Ascending aorta (tissue), 2 donors: Measurements from ENCODE around the gene ZMIZ1. TPM values are rescaled to one million over a fixed set of nuclear protein-coding genes. Genes with fewer than 3 reads are reported as not detected.

Experiments
- DNase-seq, 2 donors: peaks; one replicate each; pipeline ENCODE4 v3.0.0-alpha.2; 2019; ENCODE audit warnings: low spot score in 2 of 2
- H3K27ac ChIP-seq, 2 donors: fragments of 200-600 bp; sonication (generic); one replicate each; pipeline ENCODE4 v1.5.1; 2016 to 2017; ENCODE audit warnings: mild to moderate bottlenecking in 1 of 2
- H3K27me3 ChIP-seq: fragments of 200-600 bp; sonication (generic); one replicate; pipeline ENCODE4 v1.5.1; 2017
- H3K36me3 ChIP-seq, 2 donors: fragments of 200-600 bp; sonication (generic); one replicate each; pipeline ENCODE4 v1.5.1; 2016
- H3K4me1 ChIP-seq, 2 donors: fragments of 200-600 bp; sonication (generic); one replicate each; pipeline ENCODE4 v1.5.1; 2016 to 2017; ENCODE audit warnings: mild to moderate bottlenecking in 1 of 2
- H3K4me3 ChIP-seq, 2 donors: fragments of 200-600 bp; sonication (generic); one replicate each; pipeline ENCODE4 v1.5.1; 2016 to 2017; ENCODE audit warnings: mild to moderate bottlenecking in 1 of 2
- H3K9me3 ChIP-seq, 2 donors: fragments of 200-600 bp; sonication (generic); one replicate each; pipeline ENCODE4 v1.5.1; 2016
- CTCF ChIP-seq, 3 experiments: fragments of 200-600 bp in 2 of 3; fragments of 450-650 bp in 1 of 3; sonication (generic) in 2 of 3; IDR thresholded peaks; one replicate each; pipeline ENCODE4 v1.5.1; 2016 to 2019; ENCODE audit warnings: antibody characterized with exemption in 3 of 3, mild to moderate bottlenecking in 1 of 3, moderate library complexity in 1 of 3
- intact Hi-C: fragments of 100-400 bp; cut with DNase I; formaldehyde crosslinking; loops from one replicate; pipeline ENCODE4 v1.15.1; 2023
- total RNA-seq: library from RNA; depleted of rRNA; stranded (reverse); fragments of >200 nt; gene quantifications from one replicate; pipeline ENCODE4 v1.1.0, GENCODE V29; 2016

The ZMIZ1 gene
- total RNA-seq, 1 donor from 2014 or later = 96.2 TPM

- H3K36me3 ChIP-seq = peaks cover 89 to 97% of the 10 kb centered on the region in 2 donors
- DNase-seq = no peak
- intact Hi-C loops = no loop called here
These were observed 235.1 kb downstream of the ZMIZ1 start for GRCh38 chr10:79303631-79304478.

GRCh38 chr10:79304479-79305087 lies 235.8 kb downstream of the ZMIZ1 start:
- intact Hi-C loops = no loop called here
- H3K27ac ChIP-seq = no peak overlapping the region
- peaks cover 85 to 97% of the 10 kb centered on the region in 2 donors for H3K36me3 ChIP-seq
- H3K9me3 ChIP-seq = no peaks in the 10 kb centered on the region
- TF ChIP-seq CTCF (IDR thresholded peaks at IDR 0.05) = no peak
- no peaks in the 10 kb centered on the region for H3K27me3 ChIP-seq
- DNase-seq = no peak
- H3K4me3 ChIP-seq = no peak overlapping the region
- peaks cover 0 to 2% of the 10 kb centered on the region in 2 donors for H3K4me1 ChIP-seq

More at GRCh38 chr10:79303631-79304478, 235.1 kb downstream of the ZMIZ1 start:
- Histone ChIP-seq H3K4me1 (peaks cover 2 to 10% of the 10 kb centered on the region in 2 donors), H3K9me3 (no peaks in the 10 kb centered on the region), H3K27ac (no peak overlapping the region), H3K27me3 (no peaks in the 10 kb centered on the region), H3K4me3 (no peak overlapping the region)
- TF ChIP-seq CTCF (IDR thresholded peaks at IDR 0.05) = no peak

- Histone ChIP-seq H3K27me3 (no peaks in the 10 kb centered on the region), H3K27ac (no peak overlapping the region), H3K4me3 (no peak overlapping the region), H3K4me1 (no peaks in the 10 kb centered on the region), H3K9me3 (no peaks in the 10 kb centered on the region), H3K36me3 (peaks cover 82 to 95% of the 10 kb centered on the region in 2 donors)
- no peak for TF ChIP-seq CTCF (IDR thresholded peaks at IDR 0.05)
- intact Hi-C loops = no loop called here
- no peak for DNase-seq
These were observed 236.7 kb downstream of the ZMIZ1 start for GRCh38 chr10:79305515-79305914.

- TF ChIP-seq CTCF (IDR thresholded peaks at IDR 0.05) = no peak
- Histone ChIP-seq H3K4me1 (no peaks in the 10 kb centered on the region), H3K27me3 (no peaks in the 10 kb centered on the region), H3K4me3 (no peak overlapping the region), H3K27ac (no peak overlapping the region), H3K36me3 (peaks cover 82 to 95% of the 10 kb centered on the region in 2 donors), H3K9me3 (no peaks in the 10 kb centered on the region)
- intact Hi-C loops = no loop called here
- DNase-seq = no peak
These were observed 237.2 kb downstream of the ZMIZ1 start for GRCh38 chr10:79305988-79306387.

GRCh38 chr10:79306644-79307220 lies 238.0 kb downstream of the ZMIZ1 start:
- intact Hi-C loops = no loop called here
- Histone ChIP-seq H3K27ac (no peak overlapping the region), H3K4me3 (no peak overlapping the region), H3K36me3 (peaks cover 81 to 93% of the 10 kb centered on the region in 2 donors), H3K9me3 (no peaks in the 10 kb centered on the region), H3K4me1 (no peaks in the 10 kb centered on the region), H3K27me3 (no peaks in the 10 kb centered on the region)
- no peak for DNase-seq
- no peak for TF ChIP-seq CTCF (IDR thresholded peaks at IDR 0.05)
